ENCODE measurements around the gene SPPL2C. TPM values are rescaled to one million over a fixed set of nuclear protein-coding genes. Genes with fewer than 3 reads are reported as not detected.
"Not testable (repeated sequence)": the region's sequence is repeated elsewhere in the genome, so short reads cannot be mapped to it uniquely, and the experiment has no call there.

Gene SPPL2C
- total RNA-seq, 1 donor, result not detected

GRCh38 chr17:45851022-45851421, 6.3 kb downstream of the SPPL2C start:
- H3K9me3 ChIP-seq (ENCODE audit: low read depth, low read length), result no peaks in the 10 kb centered on the region
- H3K4me1 ChIP-seq (ENCODE audit: insufficient read depth, low read length), result peaks cover 3% of the 10 kb centered on the region
- H3K27me3 ChIP-seq (ENCODE audit: insufficient read depth, low read length), result peaks cover 3% of the 10 kb centered on the region
- no peak overlapping the region for H3K4me3 ChIP-seq (ENCODE audit: low read length)

DNA sequence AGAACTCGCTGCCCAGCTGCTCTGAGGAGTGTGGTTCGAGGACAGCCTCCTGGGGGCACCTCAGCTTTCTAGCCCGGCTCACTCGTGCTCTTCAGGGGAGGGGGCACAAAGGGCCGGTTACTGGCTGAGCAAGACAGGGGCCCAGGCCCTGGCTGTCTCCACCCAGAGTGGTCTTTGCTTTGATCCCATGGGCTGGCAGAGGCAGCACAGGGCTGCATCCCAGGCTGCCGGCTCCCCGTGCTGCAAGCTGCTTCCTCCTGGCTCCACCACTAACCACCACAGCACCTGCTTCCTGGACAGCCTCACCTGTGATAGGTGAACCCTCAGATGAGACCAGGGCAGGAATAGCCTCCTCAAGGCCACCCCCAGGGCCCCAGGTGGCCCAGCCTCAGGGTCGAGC, 6.8 kb downstream of the SPPL2C start:
- peaks cover 3% of the 10 kb centered on the region for H3K4me1 ChIP-seq (ENCODE audit: insufficient read depth, low read length)
- peaks cover 3% of the 10 kb centered on the region for H3K27me3 ChIP-seq (ENCODE audit: insufficient read depth, low read length)
- H3K4me3 ChIP-seq (ENCODE audit: low read length), result no peak overlapping the region

DNA sequence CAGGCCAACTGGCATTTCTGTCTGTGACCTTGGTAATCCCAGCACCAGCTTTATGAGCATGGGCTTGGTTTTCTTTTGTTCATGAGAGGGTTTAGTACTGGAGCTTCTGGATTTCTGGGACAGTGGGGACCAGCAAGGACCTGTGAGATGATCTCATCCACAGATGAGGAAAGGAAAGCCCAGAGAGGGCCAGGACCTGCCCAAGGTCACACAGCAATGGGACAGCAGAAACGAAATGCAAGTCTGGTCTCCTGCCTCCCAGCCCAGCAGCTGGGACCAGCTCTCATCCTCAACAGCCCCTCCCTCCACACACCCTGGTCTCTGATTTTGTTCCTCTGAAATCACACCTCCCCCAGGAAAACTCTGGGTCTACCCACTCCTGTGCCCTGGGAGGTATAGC, 7.2 kb downstream of the SPPL2C start:
- Histone ChIP-seq H3K27me3 (ENCODE audit: insufficient read depth, low read length) (peaks cover 3% of the 10 kb centered on the region), H3K4me1 (ENCODE audit: insufficient read depth, low read length) (peaks cover 3% of the 10 kb centered on the region), H3K4me3 (ENCODE audit: low read length) (no peak overlapping the region), H3K9me3 (ENCODE audit: low read depth, low read length) (no peaks in the 10 kb centered on the region)

More for the DNA sequence above, 6.8 kb downstream of the SPPL2C start:
- no peaks in the 10 kb centered on the region for H3K9me3 ChIP-seq (ENCODE audit: low read depth, low read length)

DNA sequence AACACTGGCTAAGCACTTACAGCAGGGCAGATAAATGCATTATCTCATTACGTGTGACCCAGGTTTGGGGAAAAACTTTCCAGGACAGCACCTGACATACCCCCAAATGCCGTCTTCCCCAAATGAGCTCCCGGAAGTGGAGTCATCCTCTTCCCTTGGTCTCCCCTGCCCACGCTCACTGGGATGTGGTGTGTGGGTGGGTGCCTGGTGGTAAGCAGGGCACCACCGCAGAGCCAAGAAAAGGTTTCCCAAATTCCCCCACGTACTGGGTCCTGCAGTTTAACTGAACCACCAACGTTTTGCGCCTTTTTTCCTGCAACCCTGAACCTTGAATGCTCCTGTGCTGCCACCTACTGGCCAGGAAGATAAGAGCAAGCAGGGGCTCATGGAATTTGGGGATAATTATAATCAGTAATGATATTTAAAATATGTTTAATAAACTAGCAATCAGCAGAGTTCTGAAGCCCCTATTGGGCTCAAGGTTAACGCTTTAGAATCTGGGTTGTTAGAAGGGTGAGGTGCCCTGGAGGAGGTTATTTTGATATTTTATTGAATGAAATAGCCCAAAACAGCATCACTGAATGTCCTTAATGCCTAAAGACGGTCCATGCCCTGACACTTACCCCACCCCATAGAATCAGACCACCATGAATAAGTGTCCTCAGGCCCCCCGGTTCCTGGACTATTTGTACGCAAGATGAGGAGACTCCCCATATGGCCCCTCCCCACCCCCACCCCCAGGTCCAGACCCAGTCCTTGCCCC, 8.0 kb downstream of the SPPL2C start:
- Histone ChIP-seq H3K4me3 (ENCODE audit: low read length) (no peak overlapping the region), H3K9me3 (ENCODE audit: low read depth, low read length) (no peaks in the 10 kb centered on the region), H3K27me3 (ENCODE audit: insufficient read depth, low read length) (peaks cover 3% of the 10 kb centered on the region)

DNA sequence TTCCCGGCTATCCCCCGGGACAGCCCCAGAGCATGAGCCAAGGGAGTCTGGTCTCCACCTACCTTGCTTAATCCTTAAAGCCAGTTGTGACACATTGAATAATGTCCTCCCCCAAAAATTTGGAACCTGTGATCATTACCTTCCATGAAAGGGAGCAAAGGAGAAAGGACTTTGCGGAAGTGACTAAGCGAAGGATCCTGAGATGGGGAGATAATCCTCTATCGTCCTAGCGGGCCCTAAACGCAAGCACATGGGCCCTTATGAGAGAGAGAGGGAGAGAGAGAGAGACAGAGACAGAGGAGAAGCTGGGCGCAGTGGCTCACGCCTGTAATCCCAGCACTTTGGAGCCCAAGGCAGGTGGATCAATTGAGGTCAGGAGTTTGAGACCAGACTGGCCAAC, 9.5 kb downstream of the SPPL2C start:
- H3K27me3 ChIP-seq (ENCODE audit: insufficient read depth, low read length), result peaks cover 3% of the 10 kb centered on the region
- no peaks in the 10 kb centered on the region for H3K9me3 ChIP-seq (ENCODE audit: low read depth, low read length)
- no peak overlapping the region for H3K4me3 ChIP-seq (ENCODE audit: low read length)
- H3K4me1 ChIP-seq (ENCODE audit: insufficient read depth, low read length), result peaks cover 3% of the 10 kb centered on the region

More for the DNA sequence above, 8.0 kb downstream of the SPPL2C start:
- H3K4me1 ChIP-seq (ENCODE audit: insufficient read depth, low read length), result peaks cover 3% of the 10 kb centered on the region

GRCh38 chr17:45855691-45856336, 11.1 kb downstream of the SPPL2C start:
- Histone ChIP-seq H3K4me1 (ENCODE audit: insufficient read depth, low read length) (peaks cover 3% of the 10 kb centered on the region), H3K9me3 (ENCODE audit: low read depth, low read length) (no peaks in the 10 kb centered on the region), H3K27me3 (ENCODE audit: insufficient read depth, low read length) (peaks cover 3% of the 10 kb centered on the region), H3K4me3 (ENCODE audit: low read length) (no peak overlapping the region)

GRCh38 chr17:45857977-45858708, 13.5 kb downstream of the SPPL2C start:
- peaks cover 2% of the 10 kb centered on the region for H3K27me3 ChIP-seq (ENCODE audit: insufficient read depth, low read length)

GRCh38 chr17:45861165-45861564, 16.5 kb downstream of the SPPL2C start:
- Histone ChIP-seq H3K4me1 (ENCODE audit: insufficient read depth, low read length) (no peaks in the 10 kb centered on the region), H3K27me3 (ENCODE audit: insufficient read depth, low read length) (peaks cover 2% of the 10 kb centered on the region), H3K4me3 (ENCODE audit: low read length) (no peak overlapping the region), H3K9me3 (ENCODE audit: low read depth, low read length) (no peaks in the 10 kb centered on the region)

More at GRCh38 chr17:45857977-45858708, 13.5 kb downstream of the SPPL2C start:
- no peak overlapping the region for H3K4me3 ChIP-seq (ENCODE audit: low read length)
- no peaks in the 10 kb centered on the region for H3K9me3 ChIP-seq (ENCODE audit: low read depth, low read length)
- no peaks in the 10 kb centered on the region for H3K4me1 ChIP-seq (ENCODE audit: insufficient read depth, low read length)

GRCh38 chr17:45862127-45862526, 17.4 kb downstream of the SPPL2C start:
- not testable (repeated sequence) for H3K4me3 ChIP-seq (ENCODE audit: low read length); H3K9me3 ChIP-seq (ENCODE audit: low read depth, low read length); H3K4me1 ChIP-seq (ENCODE audit: insufficient read depth, low read length); H3K27me3 ChIP-seq (ENCODE audit: insufficient read depth, low read length)

DNA sequence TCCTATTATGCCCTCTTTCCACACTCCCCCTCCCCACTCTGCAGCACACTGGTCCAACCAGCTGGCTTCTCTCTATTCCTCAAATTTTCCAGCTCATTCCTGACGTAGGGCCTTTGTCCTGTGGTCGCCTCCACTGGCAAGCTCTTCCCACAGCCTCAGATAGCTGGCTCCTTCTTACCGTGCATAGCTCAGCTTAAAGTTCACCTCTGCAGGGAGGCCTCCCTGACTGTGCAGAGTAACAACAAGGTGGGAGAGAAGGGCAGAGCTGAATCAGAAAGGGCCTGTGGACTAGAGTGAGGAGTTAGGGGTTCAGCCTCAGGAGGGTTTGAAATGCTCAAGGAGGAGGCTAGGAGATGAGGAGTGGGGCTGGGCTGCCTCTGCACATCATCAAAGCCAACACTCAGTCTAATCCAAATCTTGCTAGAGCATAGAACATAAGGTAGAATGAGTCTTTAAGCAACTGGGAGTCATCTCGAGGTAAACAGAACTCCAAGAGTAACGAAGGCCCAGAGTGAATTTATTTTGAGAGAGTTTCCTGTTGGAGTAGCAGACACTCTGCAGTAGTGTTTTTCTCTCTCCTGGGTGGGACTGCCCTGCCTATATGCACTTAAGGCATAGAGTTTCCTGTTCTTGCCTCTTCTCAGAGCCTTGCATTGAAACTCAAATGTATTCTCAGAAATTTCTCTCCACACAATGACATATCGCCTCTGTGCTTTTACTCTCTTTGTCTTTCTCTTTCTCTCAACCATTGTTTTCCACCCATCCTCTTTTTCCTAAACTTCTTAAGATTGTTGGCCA, 19.4 kb downstream of the SPPL2C start:
- Histone ChIP-seq H3K4me3 (ENCODE audit: low read length) (no peak overlapping the region), H3K27me3 (ENCODE audit: insufficient read depth, low read length) (peaks cover 2% of the 10 kb centered on the region), H3K9me3 (ENCODE audit: low read depth, low read length) (no peaks in the 10 kb centered on the region), H3K4me1 (ENCODE audit: insufficient read depth, low read length) (no peaks in the 10 kb centered on the region)

GRCh38 chr17:45867171-45867570, 22.5 kb downstream of the SPPL2C start:
- Histone ChIP-seq H3K4me1 (ENCODE audit: insufficient read depth, low read length) (no peaks in the 10 kb centered on the region), H3K4me3 (ENCODE audit: low read length) (no peak overlapping the region), H3K27me3 (ENCODE audit: insufficient read depth, low read length) (peaks cover 2% of the 10 kb centered on the region), H3K9me3 (ENCODE audit: low read depth, low read length) (no peaks in the 10 kb centered on the region)

DNA sequence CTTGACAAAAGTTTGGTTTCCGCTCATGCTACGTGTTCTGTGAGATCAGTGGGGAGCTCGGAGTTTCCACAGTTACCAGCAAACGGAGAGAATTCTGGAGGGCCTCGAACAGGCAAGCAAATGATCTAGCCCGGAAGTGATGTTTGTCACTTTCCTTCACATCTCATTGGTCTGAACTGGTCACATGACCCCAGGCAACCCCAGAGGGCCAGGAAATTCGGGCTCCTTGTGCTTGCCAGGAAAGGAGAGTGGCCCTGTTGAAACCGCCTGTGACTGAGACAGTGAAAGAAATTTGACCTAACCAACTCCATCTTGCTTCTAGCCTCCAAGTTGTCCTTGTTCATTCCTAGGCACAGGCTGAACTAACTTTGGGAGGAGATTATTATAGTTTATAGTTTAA, 23.0 kb downstream of the SPPL2C start:
- peaks cover 2% of the 10 kb centered on the region for H3K27me3 ChIP-seq (ENCODE audit: insufficient read depth, low read length)
- H3K4me3 ChIP-seq (ENCODE audit: low read length), result no peak overlapping the region
- H3K4me1 ChIP-seq (ENCODE audit: insufficient read depth, low read length), result no peaks in the 10 kb centered on the region

DNA sequence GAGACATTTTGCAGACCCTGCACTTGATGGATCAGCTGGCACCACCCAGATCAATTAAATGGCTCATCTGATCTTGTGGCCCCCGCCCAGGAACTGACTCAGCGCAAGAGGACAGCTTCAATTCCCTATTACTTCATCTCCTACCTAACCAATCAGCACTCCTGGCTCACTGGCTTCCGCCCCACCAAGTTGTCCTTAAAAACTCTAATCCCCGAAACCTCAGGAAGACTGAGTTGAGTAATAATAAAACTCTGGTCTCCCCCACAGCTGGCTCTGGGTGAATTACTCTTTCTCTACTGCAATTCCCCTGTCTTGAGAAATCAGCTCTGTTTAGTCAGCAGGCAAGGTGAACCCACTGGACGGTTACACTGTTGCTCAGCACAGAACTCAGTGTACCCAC, 23.6 kb downstream of the SPPL2C start:
- no peaks in the 10 kb centered on the region for H3K9me3 ChIP-seq (ENCODE audit: low read depth, low read length)
- no peaks in the 10 kb centered on the region for H3K27me3 ChIP-seq (ENCODE audit: insufficient read depth, low read length)
- H3K4me3 ChIP-seq (ENCODE audit: low read length), result no peak overlapping the region
- H3K4me1 ChIP-seq (ENCODE audit: insufficient read depth, low read length), result no peaks in the 10 kb centered on the region

More for the DNA sequence above, 23.0 kb downstream of the SPPL2C start:
- no peaks in the 10 kb centered on the region for H3K9me3 ChIP-seq (ENCODE audit: low read depth, low read length)

- Histone ChIP-seq H3K4me1 (ENCODE audit: insufficient read depth, low read length) (no peaks in the 10 kb centered on the region), H3K27me3 (ENCODE audit: insufficient read depth, low read length) (no peaks in the 10 kb centered on the region), H3K4me3 (ENCODE audit: low read length) (no peak overlapping the region), H3K9me3 (ENCODE audit: low read depth, low read length) (no peaks in the 10 kb centered on the region)
These were observed 25.1 kb downstream of the SPPL2C start for GRCh38 chr17:45869676-45870341.

Measured in mononuclear cell (primary cell).